Astrocyte of the cerebellum (primary cell): Measurements from ENCODE around the gene B3GAT1.

ENCODE experiments used
- DNase-seq: peaks from one replicate; pipeline ENCODE4 v3.0.0-alpha.2; 2011; ENCODE audit warnings: low read depth
- H3K4me3 ChIP-seq: 2 replicates; pipeline ENCODE4 v1.5.1; 2011; ENCODE audit warnings: mild to moderate bottlenecking, low read depth, low read length, moderate library complexity
- in situ Hi-C: cut with HindIII; loops from 2 replicates; pipeline ENCODE4 v1.10.0; 2017; ENCODE audit warnings: low sequenced_read_pairs
- TF ChIP-seq, protein P1 (sequence below): IDR thresholded peaks from 2 replicates; pipeline ENCODE4 v1.5.1; 2012; ENCODE audit warnings: low read length, low read depth, moderate library complexity, mild to moderate bottlenecking; ENCODE audit errors: missing control alignments

B3GAT1 gene

DNA sequence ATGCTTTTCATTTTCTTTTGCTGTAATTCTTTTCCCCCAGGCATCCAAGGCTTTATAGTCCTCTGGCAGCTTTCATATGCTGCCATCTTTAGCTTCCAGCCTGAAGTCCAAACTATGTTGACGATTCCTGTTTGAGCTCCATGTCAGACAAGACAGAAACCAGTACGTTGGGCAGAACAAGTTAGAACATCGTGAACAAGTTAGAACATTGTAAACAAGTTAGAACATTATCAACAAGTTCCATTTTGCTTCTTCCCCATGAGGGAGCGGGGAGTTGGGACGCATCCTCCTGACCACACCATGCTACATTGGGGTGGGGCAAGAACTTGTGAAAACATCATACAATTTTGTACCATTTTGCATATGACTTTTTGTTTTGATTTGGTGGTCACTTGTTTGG lies 56.4 kb downstream of the B3GAT1 start:
- TF ChIP-seq, protein P1, sequence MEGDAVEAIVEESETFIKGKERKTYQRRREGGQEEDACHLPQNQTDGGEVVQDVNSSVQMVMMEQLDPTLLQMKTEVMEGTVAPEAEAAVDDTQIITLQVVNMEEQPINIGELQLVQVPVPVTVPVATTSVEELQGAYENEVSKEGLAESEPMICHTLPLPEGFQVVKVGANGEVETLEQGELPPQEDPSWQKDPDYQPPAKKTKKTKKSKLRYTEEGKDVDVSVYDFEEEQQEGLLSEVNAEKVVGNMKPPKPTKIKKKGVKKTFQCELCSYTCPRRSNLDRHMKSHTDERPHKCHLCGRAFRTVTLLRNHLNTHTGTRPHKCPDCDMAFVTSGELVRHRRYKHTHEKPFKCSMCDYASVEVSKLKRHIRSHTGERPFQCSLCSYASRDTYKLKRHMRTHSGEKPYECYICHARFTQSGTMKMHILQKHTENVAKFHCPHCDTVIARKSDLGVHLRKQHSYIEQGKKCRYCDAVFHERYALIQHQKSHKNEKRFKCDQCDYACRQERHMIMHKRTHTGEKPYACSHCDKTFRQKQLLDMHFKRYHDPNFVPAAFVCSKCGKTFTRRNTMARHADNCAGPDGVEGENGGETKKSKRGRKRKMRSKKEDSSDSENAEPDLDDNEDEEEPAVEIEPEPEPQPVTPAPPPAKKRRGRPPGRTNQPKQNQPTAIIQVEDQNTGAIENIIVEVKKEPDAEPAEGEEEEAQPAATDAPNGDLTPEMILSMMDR = no peak
- H3K4me3 ChIP-seq = no peak overlapping the region
- in situ Hi-C loops = no loop called here
- DNase-seq = no peak

DNA sequence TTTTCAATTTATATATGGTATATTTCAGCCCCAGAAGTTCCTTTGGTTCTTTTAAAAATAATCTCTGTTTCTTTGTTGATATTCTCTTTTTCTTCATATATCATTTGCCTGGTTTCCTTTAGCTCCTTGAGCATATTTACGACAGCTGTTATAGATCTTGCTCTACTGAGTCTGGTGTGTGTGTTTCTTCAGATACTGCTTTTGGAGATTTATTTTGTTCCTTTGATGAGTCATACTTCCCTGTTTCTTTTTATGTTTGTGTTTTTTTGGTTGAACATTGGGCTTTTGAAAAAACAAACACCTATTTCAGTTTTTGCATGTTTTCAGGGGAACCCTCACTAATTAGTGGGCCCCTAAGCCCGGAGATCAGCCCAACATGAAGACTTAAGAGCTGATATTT lies 56.9 kb downstream of the B3GAT1 start:
- TF ChIP-seq, protein P1 = no peak
- no peak overlapping the region for H3K4me3 ChIP-seq
- in situ Hi-C loops = no loop called here
- DNase-seq = no peak

DNA sequence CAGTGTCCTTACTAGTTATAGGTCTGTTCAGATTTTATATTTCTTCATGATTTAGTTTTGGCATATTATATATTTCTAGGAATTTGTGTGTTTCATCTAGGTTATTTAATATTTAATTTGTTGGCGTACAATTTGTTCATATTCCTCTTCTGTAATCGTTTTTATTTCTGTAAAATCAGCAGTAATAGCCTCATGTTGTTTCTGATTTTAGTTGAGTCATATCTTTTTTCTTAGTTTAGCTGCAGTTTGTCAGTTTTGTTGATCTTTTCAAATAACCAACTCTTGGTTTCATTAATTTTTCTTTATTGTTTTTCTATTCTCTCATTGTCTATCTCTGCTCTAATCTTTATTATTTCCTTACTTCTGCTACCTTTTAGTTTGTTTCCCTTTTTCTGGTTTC lies 59.9 kb downstream of the B3GAT1 start:
- TF ChIP-seq, protein P1 = no peak
- DNase-seq = no peak
- H3K4me3 ChIP-seq = no peak overlapping the region
- in situ Hi-C loops = no loop called here

DNA sequence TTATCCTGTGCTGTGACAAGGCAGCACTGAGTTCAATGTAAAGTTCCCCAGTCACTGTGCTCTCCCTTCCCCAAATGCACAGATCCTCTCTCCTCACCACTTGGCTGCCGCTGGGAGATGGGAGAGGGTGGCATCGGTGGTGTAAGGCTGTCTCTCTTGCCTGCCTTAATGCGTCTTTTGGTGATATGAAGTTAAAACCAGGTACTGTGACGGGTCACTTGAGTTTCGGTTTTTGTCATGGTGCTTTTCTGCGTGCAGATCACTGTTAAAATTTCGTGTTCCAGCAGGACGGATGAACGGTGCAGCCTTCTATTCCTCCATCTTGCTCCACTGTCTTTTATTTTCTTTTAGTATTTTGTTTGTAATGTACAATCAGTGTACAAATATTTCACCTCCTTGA lies 61.7 kb downstream of the B3GAT1 start:
- no peak overlapping the region for H3K4me3 ChIP-seq
- TF ChIP-seq, protein P1 = no peak
- in situ Hi-C loops = no loop called here
- no peak for DNase-seq

DNA sequence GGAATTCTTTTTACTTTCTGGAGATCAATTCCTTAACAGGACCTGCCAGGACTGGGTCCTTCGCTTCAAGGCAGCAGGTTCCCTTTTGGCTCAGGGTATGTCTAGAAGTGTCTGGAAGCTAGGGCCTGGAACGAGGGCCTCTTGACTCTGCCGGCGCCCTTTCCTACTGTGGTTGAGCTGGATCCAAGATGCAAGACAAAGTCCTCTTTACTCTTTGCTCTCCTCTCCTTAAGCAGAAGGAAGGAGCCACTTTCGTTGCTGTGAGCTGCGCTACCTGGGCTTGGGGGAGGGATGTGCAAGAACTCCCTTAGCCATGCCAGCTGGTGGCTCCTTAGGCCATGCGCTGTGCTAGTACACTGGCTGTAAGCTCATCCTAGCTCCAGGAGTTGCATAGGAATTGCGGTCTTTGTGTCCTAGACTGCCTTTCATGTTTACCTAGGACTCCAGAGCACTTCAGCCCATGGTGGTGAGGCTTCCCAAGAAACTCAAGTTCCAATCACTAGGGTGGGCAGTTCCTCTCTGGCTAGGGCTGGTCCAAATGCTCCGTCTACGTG lies 62.2 kb downstream of the B3GAT1 start:
- in situ Hi-C loops = no loop called here
- TF ChIP-seq, protein P1 = no peak
- H3K4me3 ChIP-seq = no peak overlapping the region
- no peak for DNase-seq

DNA sequence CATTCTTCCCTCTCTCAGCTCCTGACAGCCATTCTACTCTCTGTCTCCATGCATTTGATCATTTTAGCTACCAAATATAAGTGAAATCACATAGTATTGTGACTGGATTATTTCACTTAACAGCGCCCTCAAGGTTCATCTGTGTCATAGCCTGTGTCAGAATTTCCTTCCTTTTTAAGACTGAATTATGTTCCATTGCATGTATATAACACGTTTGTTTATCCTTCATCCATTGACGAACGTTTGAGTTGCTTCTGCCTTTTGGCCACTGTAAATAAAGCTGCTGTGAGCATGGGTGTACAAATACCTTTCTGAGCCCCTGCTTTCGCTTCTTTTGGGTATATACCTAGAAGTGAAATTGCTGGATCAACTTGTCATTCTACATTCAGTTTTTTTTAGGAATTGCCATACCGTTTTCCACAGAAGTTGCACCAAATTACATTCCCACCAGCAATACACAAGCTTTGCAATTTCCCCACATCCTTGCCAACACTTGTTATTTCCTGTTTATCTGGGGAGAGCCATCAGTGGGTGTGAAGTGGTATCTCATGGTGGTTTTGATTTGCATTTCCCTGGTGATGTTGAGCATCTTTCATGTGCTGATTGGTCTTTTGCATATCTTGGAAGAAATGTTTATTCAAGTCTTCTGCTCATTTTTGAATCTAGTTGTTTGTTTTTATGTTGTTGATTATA lies 62.8 kb downstream of the B3GAT1 start:
- TF ChIP-seq, protein P1 = no peak
- no peak overlapping the region for H3K4me3 ChIP-seq
- in situ Hi-C loops = no loop called here
- DNase-seq = no peak
